PC-3 (cell line): Measurements from ENCODE around the gene VILL.

Experiments
- CTCF ChIP-seq: fragments of 300-600 bp; sonication (generic); conservative IDR thresholded peaks from 2 replicates; pipeline ENCODE4 v1.5.1; 2017; ENCODE audit warnings: antibody characterized with exemption, low read depth, mild to moderate bottlenecking, low read length
- EZH2 ChIP-seq: fragments of 300-600 bp; sonication (generic); IDR thresholded peaks from one replicate; pipeline ENCODE4 v1.6.1; 2017; ENCODE audit warnings: antibody characterized with exemption, mild to moderate bottlenecking, low read length; ENCODE audit not compliant: unreplicated experiment
- EZH2phosphoT487 ChIP-seq: fragments of 300-600 bp; sonication (generic); IDR thresholded peaks from 2 replicates; pipeline ENCODE4 v1.6.1; 2018; ENCODE audit warnings: mild to moderate bottlenecking, antibody characterized with exemption, low read length, borderline replicate concordance

DNA sequence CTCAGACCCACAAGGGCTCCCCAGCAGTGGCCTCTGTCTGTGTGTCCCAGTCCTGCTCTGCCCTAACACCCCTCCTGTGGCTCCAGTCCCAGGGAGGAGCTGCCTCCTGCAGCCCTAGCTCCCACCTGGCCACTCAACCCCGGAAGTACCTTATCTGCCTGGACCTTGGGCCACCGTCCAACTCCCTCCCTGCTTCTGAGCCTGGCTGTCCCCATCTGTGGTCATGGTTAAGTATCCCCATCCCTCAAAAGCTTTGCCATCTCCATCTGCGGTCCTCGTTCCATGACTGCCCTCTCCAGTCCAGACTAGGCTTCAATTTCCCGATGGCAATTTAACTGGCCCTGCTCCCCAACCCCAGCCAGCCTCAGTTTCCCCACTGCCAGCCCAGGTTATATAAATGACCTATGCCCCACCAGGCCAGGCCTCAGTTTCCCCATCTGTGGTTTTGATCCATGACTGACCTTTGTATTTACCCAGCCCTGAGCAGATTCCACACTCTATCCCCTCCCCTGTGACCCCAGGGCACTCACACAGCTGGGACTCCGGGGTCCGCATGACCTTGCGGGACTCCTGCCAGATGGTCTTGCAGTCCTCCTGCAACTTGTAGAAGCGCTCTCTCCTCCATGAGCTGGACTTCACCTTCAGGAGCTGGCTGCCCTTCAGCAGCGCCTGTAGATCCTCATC, 29.2 kb downstream of the VILL start:
- TF ChIP-seq CTCF (no peak), EZH2phosphoT487 (no peak), EZH2 (no peak)
